Suprapubic skin (tissue), 4 donors: ENCODE results near the gene PARP14.

Source experiments
- EP300 ChIP-seq: sonication (generic); formaldehyde crosslinking; IDR thresholded peaks from one replicate; pipeline ENCODE4 v1.6.1; 2017; ENCODE audit warnings: antibody characterized with exemption
- POLR2A ChIP-seq, 2 donors: fragments of 450-650 bp; IDR thresholded peaks; one replicate each; pipeline ENCODE4 v1.6.1; 2017; ENCODE audit warnings: antibody characterized with exemption in 2 of 2, mild to moderate bottlenecking in 2 of 2, moderate library complexity in 2 of 2
- POLR2AphosphoS5 ChIP-seq, 3 donors: sonication (generic); formaldehyde crosslinking; IDR thresholded peaks; one replicate each; pipeline ENCODE4 v1.6.1; 2017; ENCODE audit warnings: antibody characterized with exemption in 3 of 3
- TF ChIP-seq, protein P1 (sequence below), 2 donors: fragments of 200-600 bp in 1 of 2; fragments of 450-650 bp in 1 of 2; sonication (generic) in 1 of 2; IDR thresholded peaks; one replicate each; pipeline ENCODE4 v1.5.1; 2016 to 2019; ENCODE audit warnings: antibody characterized with exemption in 2 of 2, mild to moderate bottlenecking in 1 of 2, moderate library complexity in 1 of 2

- TF ChIP-seq, protein P1, sequence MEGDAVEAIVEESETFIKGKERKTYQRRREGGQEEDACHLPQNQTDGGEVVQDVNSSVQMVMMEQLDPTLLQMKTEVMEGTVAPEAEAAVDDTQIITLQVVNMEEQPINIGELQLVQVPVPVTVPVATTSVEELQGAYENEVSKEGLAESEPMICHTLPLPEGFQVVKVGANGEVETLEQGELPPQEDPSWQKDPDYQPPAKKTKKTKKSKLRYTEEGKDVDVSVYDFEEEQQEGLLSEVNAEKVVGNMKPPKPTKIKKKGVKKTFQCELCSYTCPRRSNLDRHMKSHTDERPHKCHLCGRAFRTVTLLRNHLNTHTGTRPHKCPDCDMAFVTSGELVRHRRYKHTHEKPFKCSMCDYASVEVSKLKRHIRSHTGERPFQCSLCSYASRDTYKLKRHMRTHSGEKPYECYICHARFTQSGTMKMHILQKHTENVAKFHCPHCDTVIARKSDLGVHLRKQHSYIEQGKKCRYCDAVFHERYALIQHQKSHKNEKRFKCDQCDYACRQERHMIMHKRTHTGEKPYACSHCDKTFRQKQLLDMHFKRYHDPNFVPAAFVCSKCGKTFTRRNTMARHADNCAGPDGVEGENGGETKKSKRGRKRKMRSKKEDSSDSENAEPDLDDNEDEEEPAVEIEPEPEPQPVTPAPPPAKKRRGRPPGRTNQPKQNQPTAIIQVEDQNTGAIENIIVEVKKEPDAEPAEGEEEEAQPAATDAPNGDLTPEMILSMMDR (IDR thresholded peaks at IDR 0.05), result no peak
- TF ChIP-seq EP300, result no peak
- no peak for TF ChIP-seq POLR2A (IDR thresholded peaks at IDR 0.05)
- TF ChIP-seq POLR2AphosphoS5 (IDR thresholded peaks at IDR 0.05), result no peak
These were observed 96.9 kb downstream of the PARP14 start for GRCh38 chr3:122777563-122777962.
